Upper lobe of left lung (tissue), 6 donors: ENCODE data around the gene CDKAL1. TPM values are rescaled to one million over a fixed set of nuclear protein-coding genes. Genes with fewer than 3 reads are reported as not detected.

ENCODE experiments used
- ATAC-seq, 2 donors: fragments of 200-7000 bp; cut with Tn5 transposase; one replicate each; pipeline ENCODE4 v1.9.1; 2022; ENCODE audit warnings: mild to moderate bottlenecking in 2 of 2, moderate library complexity in 2 of 2; ENCODE audit not compliant: low FRiP score in 2 of 2
- DNase-seq, 2 donors: peaks; one replicate each; pipeline ENCODE4 v3.0.0-alpha.2; 2019 to 2020
- H3K27ac ChIP-seq, 4 donors: fragments of 200-600 bp; sonication (generic); one replicate each; pipeline ENCODE4 v1.5.1; 2016 to 2019
- H3K27me3 ChIP-seq, 4 donors: fragments of 200-600 bp; sonication (generic); one replicate each; pipeline ENCODE4 v1.5.1; 2017 to 2019
- H3K36me3 ChIP-seq, 4 donors: fragments of 200-600 bp; sonication (generic); one replicate each; pipeline ENCODE4 v1.5.1; 2016 to 2019
- H3K4me1 ChIP-seq, 4 donors: fragments of 200-600 bp; sonication (generic); one replicate each; pipeline ENCODE4 v1.5.1; 2018 to 2019
- H3K4me3 ChIP-seq, 4 donors: fragments of 200-600 bp; sonication (generic); one replicate each; pipeline ENCODE4 v1.5.1; 2017 to 2019; ENCODE audit warnings: mild to moderate bottlenecking in 2 of 4, moderate library complexity in 1 of 4
- H3K9me3 ChIP-seq, 4 donors: fragments of 200-600 bp; sonication (generic); one replicate each; pipeline ENCODE4 v1.5.1; 2018 to 2019
- CTCF ChIP-seq, 6 experiments: fragments of 450-650 bp in 4 of 6; fragments of 200-600 bp in 2 of 6; sonication (generic) in 2 of 6; IDR thresholded peaks; one replicate each; pipeline ENCODE4 v1.5.1; 2016 to 2019; ENCODE audit warnings: antibody characterized with exemption in 6 of 6
- EP300 ChIP-seq, 4 donors: sonication (generic); formaldehyde crosslinking; IDR thresholded peaks; one replicate each; pipeline ENCODE4 v1.5.1; 2017; ENCODE audit warnings: antibody characterized with exemption in 4 of 4, control low read depth in 2 of 4
- POLR2A ChIP-seq, 4 donors: fragments of 450-650 bp; IDR thresholded peaks; one replicate each; pipeline ENCODE4 v1.5.1; 2016 to 2017; ENCODE audit warnings: antibody characterized with exemption in 4 of 4, mild to moderate bottlenecking in 2 of 4
- POLR2AphosphoS5 ChIP-seq, 2 donors: sonication (generic); formaldehyde crosslinking; IDR thresholded peaks; one replicate each; pipeline ENCODE4 v1.5.1; 2017; ENCODE audit warnings: antibody characterized with exemption in 2 of 2
- WGBS, 2 donors: methylation state at CpG; one replicate each; pipeline ENCODE4 v1.1.5; 2017 to 2018; 5-methylcytosine and 5-hydroxymethylcytosine counted together
- total RNA-seq, 6 donors: library from RNA; depleted of rRNA in 4 of 6; stranded (reverse); fragments of >200 nt in 4 of 6; gene quantifications; one replicate each; pipeline versions ENCODE4 v1.1.0 to v1.2.1, GENCODE V29; 2016 to 2021
- donor health status: DM: no; HTN: no; CAD: no; lungs with moderate emphysema.
- donor health status: DM: no; HTN: yes; CAD: no; lungs with severe emphysema.

Gene CDKAL1
- total RNA-seq, 6 donors from 2014 or later, result 9.4 to 22.6 (median 13.8) TPM

GRCh38 chr6:20892365-20892764 lies 358.1 kb downstream of the CDKAL1 start:
- WGBS, 2 donors, result 71 to 74% methylated on average over 2 of the region's 2 CpGs
- no peak overlapping the region for H3K27ac ChIP-seq
- no peak overlapping the region for H3K4me3 ChIP-seq
- ATAC-seq (no peak), DNase-seq (no peak)
- H3K27me3 ChIP-seq, result no peaks in the 10 kb centered on the region
- no peaks in the 10 kb centered on the region for H3K9me3 ChIP-seq
- H3K4me1 ChIP-seq, result no peaks in the 10 kb centered on the region
- H3K36me3 ChIP-seq, result no peaks in the 10 kb centered on the region
- TF ChIP-seq POLR2A (IDR thresholded peaks at IDR 0.05) (no peak), EP300 (IDR thresholded peaks at IDR 0.05) (no peak), CTCF (IDR thresholded peaks at IDR 0.05) (no peak), POLR2AphosphoS5 (IDR thresholded peaks at IDR 0.05) (no peak)

- Histone ChIP-seq H3K36me3 (no peaks in the 10 kb centered on the region), H3K4me3 (no peak overlapping the region), H3K27ac (no peak overlapping the region), H3K4me1 (no peaks in the 10 kb centered on the region), H3K9me3 (no peaks in the 10 kb centered on the region), H3K27me3 (no peaks in the 10 kb centered on the region)
- ATAC-seq (no peak), DNase-seq (no peak)
- no peak for TF ChIP-seq POLR2A (IDR thresholded peaks at IDR 0.05)
- TF ChIP-seq EP300 (IDR thresholded peaks at IDR 0.05), result no peak
- TF ChIP-seq CTCF (IDR thresholded peaks at IDR 0.05), result no peak
- no peak for TF ChIP-seq POLR2AphosphoS5 (IDR thresholded peaks at IDR 0.05)
Observed at GRCh38 chr6:20893412-20893811, 359.2 kb downstream of the CDKAL1 start.

- TF ChIP-seq EP300 (IDR thresholded peaks at IDR 0.05) (no peak), POLR2AphosphoS5 (IDR thresholded peaks at IDR 0.05) (no peak), CTCF (IDR thresholded peaks at IDR 0.05) (no peak), POLR2A (IDR thresholded peaks at IDR 0.05) (no peak)
Observed at GRCh38 chr6:20900389-20901160, 366.3 kb downstream of the CDKAL1 start.

GRCh38 chr6:20905377-20905776 lies 371.1 kb downstream of the CDKAL1 start:
- no peaks in the 10 kb centered on the region for H3K27me3 ChIP-seq
- no peak overlapping the region for H3K4me3 ChIP-seq
- DNase-seq, result no peak
- H3K27ac ChIP-seq, result no peak overlapping the region
- no peak for TF ChIP-seq CTCF (IDR thresholded peaks at IDR 0.05)
- 74 to 77% methylated on average over 4 of the region's 4 CpGs for WGBS, 2 donors
- no peaks in the 10 kb centered on the region for H3K9me3 ChIP-seq
- ATAC-seq, result no peak
- no peaks in the 10 kb centered on the region for H3K36me3 ChIP-seq
- H3K4me1 ChIP-seq, result no peaks in the 10 kb centered on the region

More at GRCh38 chr6:20900389-20901160, 366.3 kb downstream of the CDKAL1 start:
- Histone ChIP-seq H3K27ac (no peak overlapping the region), H3K4me1 (no peaks in the 10 kb centered on the region), H3K4me3 (no peak overlapping the region), H3K36me3 (no peaks in the 10 kb centered on the region), H3K9me3 (no peaks in the 10 kb centered on the region), H3K27me3 (no peaks in the 10 kb centered on the region)
- WGBS, 2 donors, result 94 to 96% methylated on average over 7 of the region's 7 CpGs
- DNase-seq, result no peak
- ATAC-seq, result no peak

- H3K9me3 ChIP-seq, result no peaks in the 10 kb centered on the region
Observed at GRCh38 chr6:20906945-20907344, 372.7 kb downstream of the CDKAL1 start.

More at GRCh38 chr6:20906945-20907344, 372.7 kb downstream of the CDKAL1 start:
- Histone ChIP-seq H3K27ac (no peak overlapping the region), H3K4me1 (no peaks in the 10 kb centered on the region), H3K36me3 (no peaks in the 10 kb centered on the region), H3K4me3 (no peak overlapping the region), H3K27me3 (no peaks in the 10 kb centered on the region)
- TF ChIP-seq POLR2A (IDR thresholded peaks at IDR 0.05) (no peak), EP300 (IDR thresholded peaks at IDR 0.05) (no peak)
- 81 to 83% methylated on average over 4 of the region's 4 CpGs for WGBS, 2 donors
- ATAC-seq, result no peak
- no peak for DNase-seq
